Left ventricle myocardium inferior (tissue), 1 donor: ENCODE measurements around the gene IFITM5. TPM values are rescaled to one million over a fixed set of nuclear protein-coding genes. Genes with fewer than 3 reads are reported as not detected.

Experiments used
- DNase-seq: peaks from one replicate; pipeline ENCODE4 v3.0.0-alpha.2; 2020
- H3K27ac ChIP-seq: fragments of 200-600 bp; replicated peaks from 2 replicates; pipeline ENCODE4 v1.8.0; 2021
- H3K27me3 ChIP-seq: fragments of 200-600 bp; 2 replicates; pipeline ENCODE4 v1.8.0; 2021; ENCODE audit warnings: low read depth
- H3K36me3 ChIP-seq: fragments of 200-600 bp; 2 replicates; pipeline ENCODE4 v1.8.0; 2021
- H3K4me1 ChIP-seq: fragments of 200-600 bp; 2 replicates; pipeline ENCODE4 v1.8.0; 2021
- H3K4me3 ChIP-seq: fragments of 200-600 bp; 2 replicates; pipeline ENCODE4 v1.8.0; 2021; ENCODE audit warnings: mild to moderate bottlenecking, moderate library complexity
- H3K9me3 ChIP-seq: fragments of 200-600 bp; replicated peaks from 2 replicates; pipeline ENCODE4 v1.8.0; 2021
- CTCF ChIP-seq: fragments of 200-600 bp; IDR thresholded peaks from 2 replicates; pipeline ENCODE4 v1.8.0; 2021; ENCODE audit warnings: antibody characterized with exemption, mild to moderate bottlenecking, borderline replicate concordance
- intact Hi-C: fragments of 100-400 bp; cut with micrococcal nuclease; formaldehyde crosslinking; loops from one replicate; pipeline ENCODE4 v1.11.0; 2022
- total RNA-seq: library from RNA; stranded (reverse); fragmentation: NEBNext Ultra II Directional; extraction: Animal tissue kit (Norgen Biotek cat#: 25700); gene quantifications from one replicate; pipeline ENCODE4 v1.2.1, GENCODE V29; 2021
- donor health status: DM: no; HTN: yes; CAD: no; lungs with severe emphysema.

IFITM5 gene
- total RNA-seq, 1 donor from 2014 or later = not detected

GRCh38 chr11:306645-307371, 7.5 kb upstream of the IFITM5 start:
- H3K9me3 ChIP-seq = no peaks in the 10 kb centered on the region
- H3K27me3 ChIP-seq = peaks cover 27% of the 10 kb centered on the region
- H3K36me3 ChIP-seq = no peaks in the 10 kb centered on the region
- no peak for TF ChIP-seq CTCF
- peak overlapping the region; percentile 93 for H3K27ac ChIP-seq
- intact Hi-C loops = no loop called here
- H3K4me3 ChIP-seq = peak overlapping the region; percentile 67
- H3K4me1 ChIP-seq = peaks cover 51% of the 10 kb centered on the region
- no peak for DNase-seq

- TF ChIP-seq CTCF = no peak
These were observed 6.5 kb upstream of the IFITM5 start for GRCh38 chr11:305844-306211.

GRCh38 chr11:304915-305843, 5.9 kb upstream of the IFITM5 start:
- intact Hi-C loops = no loop called here
- DNase-seq = peak; percentile 68
- H3K4me1 ChIP-seq = peaks cover 52% of the 10 kb centered on the region
- H3K9me3 ChIP-seq = no peaks in the 10 kb centered on the region
- no peaks in the 10 kb centered on the region for H3K36me3 ChIP-seq
- TF ChIP-seq CTCF = peak; percentile 78
- peak overlapping the region; percentile 93 for H3K27ac ChIP-seq
- peaks cover 38% of the 10 kb centered on the region for H3K27me3 ChIP-seq
- H3K4me3 ChIP-seq = no peak overlapping the region

More at GRCh38 chr11:305844-306211, 6.5 kb upstream of the IFITM5 start:
- Histone ChIP-seq H3K27me3 (peaks cover 31% of the 10 kb centered on the region), H3K36me3 (no peaks in the 10 kb centered on the region), H3K27ac (peak overlapping the region; percentile 93), H3K4me3 (no peak overlapping the region), H3K4me1 (peaks cover 49% of the 10 kb centered on the region), H3K9me3 (no peaks in the 10 kb centered on the region)
- DNase-seq = no peak
- intact Hi-C loops = no loop called here

GRCh38 chr11:304061-304506, 4.8 kb upstream of the IFITM5 start:
- intact Hi-C loops = no loop called here
- H3K4me3 ChIP-seq = no peak overlapping the region
- no peak overlapping the region for H3K27ac ChIP-seq
- no peaks in the 10 kb centered on the region for H3K9me3 ChIP-seq
- H3K27me3 ChIP-seq = peaks cover 38% of the 10 kb centered on the region
- H3K36me3 ChIP-seq = no peaks in the 10 kb centered on the region
- H3K4me1 ChIP-seq = peaks cover 48% of the 10 kb centered on the region
- no peak for DNase-seq
- no peak for TF ChIP-seq CTCF

GRCh38 chr11:303363-303762, 4.0 kb upstream of the IFITM5 start:
- intact Hi-C loops = no loop called here

More at GRCh38 chr11:303363-303762, 4.0 kb upstream of the IFITM5 start:
- Histone ChIP-seq H3K4me3 (no peak overlapping the region), H3K9me3 (no peaks in the 10 kb centered on the region), H3K36me3 (no peaks in the 10 kb centered on the region), H3K27me3 (peaks cover 45% of the 10 kb centered on the region), H3K4me1 (peaks cover 51% of the 10 kb centered on the region), H3K27ac (no peak overlapping the region)
- TF ChIP-seq CTCF = no peak
- DNase-seq = no peak
